Testis (tissue), 3 donors: Measurements from ENCODE around the gene SEZ6L2. TPM values are rescaled to one million over a fixed set of nuclear protein-coding genes. Genes with fewer than 3 reads are reported as not detected.

Experiments used
- DNase-seq: peaks from one replicate; pipeline ENCODE4 v3.0.0-alpha.2; 2019
- H3K27ac ChIP-seq, 2 donors: fragments of 200-600 bp; sonication (generic); one replicate each; pipeline ENCODE4 v1.5.1; 2019
- H3K27me3 ChIP-seq: fragments of 200-600 bp; sonication (generic); one replicate; pipeline ENCODE4 v1.5.1; 2019
- H3K36me3 ChIP-seq: fragments of 200-600 bp; sonication (generic); one replicate; pipeline ENCODE4 v1.5.1; 2017; ENCODE audit warnings: low read depth; ENCODE audit errors: missing control alignments
- H3K4me1 ChIP-seq: fragments of 200-600 bp; sonication (generic); one replicate; pipeline ENCODE4 v1.5.1; 2019
- H3K4me3 ChIP-seq, 2 donors: fragments of 200-600 bp; sonication (generic); one replicate each; pipeline ENCODE4 v1.5.1; 2017 to 2019
- H3K9me3 ChIP-seq: fragments of 200-600 bp; sonication (generic); one replicate; pipeline ENCODE4 v1.5.1; 2017
- POLR2A ChIP-seq: fragments of 450-650 bp; IDR thresholded peaks from one replicate; pipeline ENCODE4 v1.6.1; 2017; ENCODE audit warnings: antibody characterized with exemption, mild to moderate bottlenecking, moderate library complexity
- WGBS, 2 donors: methylation state at CpG; one replicate each; pipeline ENCODE4 v1.1.5; 2018; 5-methylcytosine and 5-hydroxymethylcytosine counted together
- intact Hi-C: fragments of 100-400 bp; cut with DNase I; formaldehyde crosslinking; loops from one replicate; pipeline ENCODE4 v1.15.1; 2023; ENCODE audit warnings: low total_unique reads
- polyA plus RNA-seq: library from polyadenylated mRNA; stranded (reverse); fragments of 350-450 nt; fragmentation: Illumina TruSeq; extraction: RNeasy Lipid Tissue Mini Kit (QIAGEN cat#74804); gene quantifications from one replicate; pipeline ENCODE4 v1.2.3, GENCODE V29; 2014; ENCODE audit warnings: low read depth, low replicate concordance; ENCODE audit not compliant: insufficient read depth
- total RNA-seq, 2 donors: library from RNA; depleted of rRNA; stranded (reverse); fragments of >200 nt; gene quantifications; one replicate each; pipeline ENCODE4 v1.2.3, GENCODE V29; 2016
- TF ChIP-seq, protein P1 (sequence below), 3 experiments: fragments of 450-650 bp in 2 of 3; fragments of 200-600 bp in 1 of 3; sonication (generic) in 1 of 3; IDR thresholded peaks; one replicate each; pipeline ENCODE4 v1.5.1; 2016 to 2019; ENCODE audit warnings: antibody characterized with exemption in 3 of 3, mild to moderate bottlenecking in 2 of 3, moderate library complexity in 1 of 3

Gene SEZ6L2
- total and polyA plus RNA-seq, 3 donors from 2014 or later, result 40.9 to 57.5 (median 43.7) TPM

DNA sequence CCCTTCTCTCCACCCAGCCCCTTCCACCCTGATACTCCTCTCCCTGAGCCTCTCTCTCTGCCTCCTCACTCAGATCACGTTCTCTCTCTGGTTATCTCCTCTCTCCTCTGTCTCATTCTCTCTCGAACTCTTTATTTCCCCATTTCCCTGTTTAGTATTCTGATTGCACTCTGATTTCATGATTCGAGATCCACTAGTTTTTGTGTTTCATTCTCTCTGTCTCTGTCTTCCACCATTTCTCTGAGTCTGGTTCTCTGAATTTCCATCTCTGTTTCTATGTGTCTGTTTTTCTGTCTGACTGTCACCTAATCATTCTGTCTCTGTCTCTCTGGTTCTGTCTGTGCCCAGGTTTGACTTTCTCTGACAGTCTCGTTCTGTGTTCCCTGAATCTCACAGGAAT is 2.0 kb downstream of the SEZ6L2 start:
- H3K4me1 ChIP-seq, result no peaks in the 10 kb centered on the region
- no peak overlapping the region for H3K4me3 ChIP-seq
- no peak overlapping the region for H3K27ac ChIP-seq
- TF ChIP-seq, protein P1, sequence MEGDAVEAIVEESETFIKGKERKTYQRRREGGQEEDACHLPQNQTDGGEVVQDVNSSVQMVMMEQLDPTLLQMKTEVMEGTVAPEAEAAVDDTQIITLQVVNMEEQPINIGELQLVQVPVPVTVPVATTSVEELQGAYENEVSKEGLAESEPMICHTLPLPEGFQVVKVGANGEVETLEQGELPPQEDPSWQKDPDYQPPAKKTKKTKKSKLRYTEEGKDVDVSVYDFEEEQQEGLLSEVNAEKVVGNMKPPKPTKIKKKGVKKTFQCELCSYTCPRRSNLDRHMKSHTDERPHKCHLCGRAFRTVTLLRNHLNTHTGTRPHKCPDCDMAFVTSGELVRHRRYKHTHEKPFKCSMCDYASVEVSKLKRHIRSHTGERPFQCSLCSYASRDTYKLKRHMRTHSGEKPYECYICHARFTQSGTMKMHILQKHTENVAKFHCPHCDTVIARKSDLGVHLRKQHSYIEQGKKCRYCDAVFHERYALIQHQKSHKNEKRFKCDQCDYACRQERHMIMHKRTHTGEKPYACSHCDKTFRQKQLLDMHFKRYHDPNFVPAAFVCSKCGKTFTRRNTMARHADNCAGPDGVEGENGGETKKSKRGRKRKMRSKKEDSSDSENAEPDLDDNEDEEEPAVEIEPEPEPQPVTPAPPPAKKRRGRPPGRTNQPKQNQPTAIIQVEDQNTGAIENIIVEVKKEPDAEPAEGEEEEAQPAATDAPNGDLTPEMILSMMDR (IDR thresholded peaks at IDR 0.05), result no peak
- TF ChIP-seq POLR2A, result no peak
- no peaks in the 10 kb centered on the region for H3K36me3 ChIP-seq
- no peak for DNase-seq
- intact Hi-C loops, result no loop called here
- WGBS, 2 donors, result 51 to 53% methylated on average over 4 of the region's 4 CpGs
- H3K27me3 ChIP-seq, result no peaks in the 10 kb centered on the region
- H3K9me3 ChIP-seq, result no peaks in the 10 kb centered on the region

DNA sequence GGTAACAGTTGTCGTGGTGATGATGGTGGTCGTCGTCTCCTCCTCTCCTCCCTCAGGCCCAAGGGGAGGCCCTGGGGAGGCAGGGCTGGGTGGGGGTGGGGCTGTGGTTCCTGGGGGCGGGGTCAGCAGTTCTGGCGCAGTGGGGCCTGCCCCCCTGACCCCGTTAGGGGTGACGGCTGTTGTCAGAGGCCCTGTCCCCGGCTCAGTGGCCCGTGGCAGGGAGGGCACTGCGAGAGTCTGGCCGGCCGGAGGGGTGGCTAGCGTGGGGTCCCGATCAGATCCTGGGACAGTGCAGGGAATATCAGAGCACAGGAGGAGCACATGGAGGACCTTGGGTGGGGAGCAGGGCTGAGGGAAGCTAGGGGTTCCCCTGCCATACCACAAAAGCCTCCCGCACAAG is 2.5 kb downstream of the SEZ6L2 start:
- Histone ChIP-seq H3K36me3 (no peaks in the 10 kb centered on the region), H3K9me3 (no peaks in the 10 kb centered on the region), H3K4me1 (no peaks in the 10 kb centered on the region), H3K27me3 (no peaks in the 10 kb centered on the region), H3K27ac (no peak overlapping the region), H3K4me3 (no peak overlapping the region)
- no peak for DNase-seq
- TF ChIP-seq, protein P1 (IDR thresholded peaks at IDR 0.05), result no peak
- TF ChIP-seq POLR2A, result no peak
- WGBS, 2 donors, result 54 to 71% methylated on average over 12 to 14 of the region's 15 CpGs
- intact Hi-C loops, result no loop called here

- DNase-seq, result no peak
- H3K27me3 ChIP-seq, result no peaks in the 10 kb centered on the region
- TF ChIP-seq, protein P1 (IDR thresholded peaks at IDR 0.05), result no peak
- no peak for TF ChIP-seq POLR2A
- intact Hi-C loops, result no loop called here
- 65 to 76% methylated on average over 4 of the region's 4 CpGs for WGBS, 2 donors
- no peaks in the 10 kb centered on the region for H3K9me3 ChIP-seq
- H3K27ac ChIP-seq, result no peak overlapping the region
- no peaks in the 10 kb centered on the region for H3K36me3 ChIP-seq
- H3K4me3 ChIP-seq, result no peak overlapping the region
- no peaks in the 10 kb centered on the region for H3K4me1 ChIP-seq
These were observed 5.0 kb downstream of the SEZ6L2 start for GRCh38 chr16:29894352-29894751.

DNA sequence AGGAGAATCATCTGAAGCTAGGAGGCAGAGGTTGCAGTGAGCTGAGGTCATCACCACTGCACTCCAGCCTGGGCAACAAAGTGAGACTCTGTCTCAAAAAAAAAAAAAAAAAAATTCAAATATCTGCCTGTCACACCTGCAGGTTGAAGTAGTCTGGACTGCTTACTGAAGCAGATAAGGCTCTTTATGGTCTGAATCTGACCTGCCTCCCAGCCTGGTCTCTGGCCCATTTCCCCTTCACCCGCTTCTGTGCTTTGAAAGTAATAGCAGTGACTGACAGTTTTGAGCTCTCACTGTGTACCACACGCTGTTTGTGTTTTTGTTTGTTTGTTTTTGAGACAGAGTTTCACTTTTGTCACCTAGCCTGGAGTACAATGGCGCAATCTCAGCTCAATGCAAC is 5.8 kb downstream of the SEZ6L2 start:
- TF ChIP-seq, protein P1 (IDR thresholded peaks at IDR 0.05), result no peak
- TF ChIP-seq POLR2A, result no peak
- H3K36me3 ChIP-seq, result no peaks in the 10 kb centered on the region
- WGBS, 2 donors, result 87 to 94% methylated on average over 3 of the region's 3 CpGs
- H3K4me3 ChIP-seq, result no peak overlapping the region
- DNase-seq, result no peak
- no peaks in the 10 kb centered on the region for H3K9me3 ChIP-seq
- no peak overlapping the region for H3K27ac ChIP-seq
- intact Hi-C loops, result no loop called here
- no peaks in the 10 kb centered on the region for H3K27me3 ChIP-seq
- no peaks in the 10 kb centered on the region for H3K4me1 ChIP-seq

GRCh38 chr16:29892458-29892813 is 6.9 kb downstream of the SEZ6L2 start:
- Histone ChIP-seq H3K4me1 (no peaks in the 10 kb centered on the region), H3K4me3 (no peak overlapping the region), H3K36me3 (no peaks in the 10 kb centered on the region), H3K27ac (no peak overlapping the region), H3K9me3 (no peaks in the 10 kb centered on the region), H3K27me3 (no peaks in the 10 kb centered on the region)
- intact Hi-C loops, result no loop called here
- TF ChIP-seq, protein P1 (IDR thresholded peaks at IDR 0.05), result no peak
- no peak for TF ChIP-seq POLR2A
- DNase-seq, result no peak
- WGBS, 2 donors, result 90% methylated on average over 6 of the region's 6 CpGs
